K562 (cell line): ENCODE data around the gene DNA2. TPM values are rescaled to one million over a fixed set of nuclear protein-coding genes. Genes with fewer than 3 reads are reported as not detected.

Experiments
- ATF1 ChIP-seq, 2 experiments: fragments of 450-650 bp in 1 of 2; IDR thresholded peaks; 2 replicates each; pipeline ENCODE4 v1.6.1; 2016; ENCODE audit warnings: missing compliant biosample characterization in 1 of 2, missing genetic modification characterization in 1 of 2
- KLF10 ChIP-seq: fragments of 250-450 bp; sonication (Bioruptor Pico); IDR thresholded peaks from 2 replicates; pipeline ENCODE4 v1.6.1; 2021; ENCODE audit warnings: matching md5 sums
- PCBP1 ChIP-seq: fragments of 200-400 bp; formaldehyde crosslinking; IDR thresholded peaks from 2 replicates; pipeline ENCODE4 v1.6.1; 2018; ENCODE audit warnings: mild to moderate bottlenecking, low read depth, low read length; ENCODE audit not compliant: poor library complexity, severe bottlenecking
- SAP30 ChIP-seq: fragments of 200-600 bp; sonication (generic); IDR thresholded peaks from 2 replicates; pipeline ENCODE4 v1.6.1; 2012; ENCODE audit warnings: borderline replicate concordance, low read depth, mild to moderate bottlenecking, moderate library complexity, low read length, control low read depth, inconsistent platforms; ENCODE audit not compliant: insufficient read depth, poor library complexity, severe bottlenecking
- ZFP91 ChIP-seq: sonication (generic); formaldehyde crosslinking; IDR thresholded peaks from 2 replicates; pipeline ENCODE4 v1.8.0; 2022; ENCODE audit warnings: mild to moderate bottlenecking, missing genetic modification reagents
- ZNF146 ChIP-seq: IDR thresholded peaks from one replicate; pipeline ENCODE4 v1.6.1; 2018; ENCODE audit warnings: missing compliant biosample characterization; ENCODE audit not compliant: unreplicated experiment
- ZNF507 ChIP-seq: conservative IDR thresholded peaks from 2 replicates; pipeline ENCODE4 v1.6.1; 2017; ENCODE audit warnings: missing genetic modification characterization, missing compliant biosample characterization
- ZNF518B ChIP-seq: fragments of 250-450 bp; sonication (Bioruptor Pico); IDR thresholded peaks from 2 replicates; pipeline ENCODE4 v1.5.0; 2021; ENCODE audit warnings: mild to moderate bottlenecking, moderate library complexity
- polyA plus RNA-seq, 8 experiments: library from polyadenylated mRNA; depleted of rRNA in 4 of 8; stranded (reverse) in 5 of 8; unstranded in 3 of 8; fragments of >200 nt; fragmentation: Nextera tagmentation in 2 of 8; fragmentation: Illumina TruSeq in 1 of 8; extraction: Ambion mirVana in 2 of 8; extraction: Trizol in 1 of 8; gene quantifications; 2 replicates each; pipeline versions ENCODE4 v1.2.1 to v1.2.3, GENCODE V29; 2011 to 2014; ENCODE audit warnings: inconsistent platforms in 1 of 8, missing spikeins in 1 of 8
- total RNA-seq, 7 experiments: library from RNA; depleted of rRNA in 6 of 7; stranded (reverse); fragments of >200 nt in 6 of 7; fragmentation: Illumina TruSeq in 2 of 7; extraction: Trizol in 2 of 7; gene quantifications; 2 replicates each; pipeline versions ENCODE4 v1.2.1 to v1.2.3, GENCODE V29; 2011 to 2021; ENCODE audit warnings: low replicate concordance in 1 of 7

DNA2 gene
- total and polyA plus RNA-seq, 9 of the 15 experiments (the other 6 are each of a cell fraction or from before 2014, with no cell fraction given): 24.6 to 51.4 (median 40.8) TPM

- no peak for TF ChIP-seq SAP30
- no peak for TF ChIP-seq ZNF518B
- TF ChIP-seq ATF1 (CRISPR knock-in tag; IDR thresholded peaks at IDR 0.05): no peak
- no peak for TF ChIP-seq ATF1 (tag; IDR thresholded peaks at IDR 0.05)
- TF ChIP-seq ZFP91 (CRISPR knock-in tag): no peak
- TF ChIP-seq ZNF146 (CRISPR knock-in tag): no peak
- no peak for TF ChIP-seq KLF10
- TF ChIP-seq ZNF507 (tag): no peak
- no peak for TF ChIP-seq PCBP1
Observed at GRCh38 chr10:68435803-68436202, 36.0 kb downstream of the DNA2 start (continued).
